GM12878 (cell line): ENCODE measurements around the gene OCLN. TPM values are rescaled to one million over a fixed set of nuclear protein-coding genes. Genes with fewer than 3 reads are reported as not detected.
A peak's percentile ranks its signal among the peaks of the same experiment; 100 is the strongest.

Experiments
- BHLHE40 ChIP-seq, 2 experiments: fragments of 450-650 bp in 1 of 2; IDR thresholded peaks; 2 replicates each; pipeline ENCODE4 v1.6.1; 2011 to 2017; ENCODE audit warnings: low read depth in 2 of 2, borderline replicate concordance in 1 of 2, improper control_type of control experiment in 1 of 2, low read length in 1 of 2, mild to moderate bottlenecking in 1 of 2
- EP300 ChIP-seq, 2 experiments: fragments of 150-350 bp in 1 of 2; IDR thresholded peaks; 2 replicates each; pipeline ENCODE4 v1.6.1; 2011 to 2012; ENCODE audit warnings: low read depth in 2 of 2, low read length in 2 of 2, borderline replicate concordance in 1 of 2, improper control_type of control experiment in 1 of 2, inconsistent platforms in 1 of 2; ENCODE audit not compliant: control insufficient read depth in 1 of 2
- ETV6 ChIP-seq, 2 experiments: fragments of 450-650 bp in 1 of 2; IDR thresholded peaks in 1 of 2; conservative IDR thresholded peaks in 1 of 2; 2 replicates each; pipeline ENCODE4 v1.6.1; 2014; ENCODE audit warnings: antibody characterized with exemption in 1 of 2, borderline replicate concordance in 1 of 2, low read depth in 1 of 2, mild to moderate bottlenecking in 1 of 2, moderate library complexity in 1 of 2
- JUND ChIP-seq: IDR thresholded peaks from 2 replicates; pipeline ENCODE4 v1.6.1; 2012; ENCODE audit warnings: low read depth, mild to moderate bottlenecking, low read length, improper control_type of control experiment, moderate library complexity
- MEF2B ChIP-seq: fragments of 450-650 bp; IDR thresholded peaks from 2 replicates; pipeline ENCODE4 v1.6.1; 2018; ENCODE audit warnings: mild to moderate bottlenecking, moderate library complexity; ENCODE audit not compliant: partially characterized antibody, poor library complexity, severe bottlenecking
- MTA3 ChIP-seq: IDR thresholded peaks from 2 replicates; pipeline ENCODE4 v1.6.1; 2012; ENCODE audit warnings: low read length, inconsistent platforms, borderline replicate concordance
- NBN ChIP-seq: fragments of 450-650 bp; IDR thresholded peaks from 2 replicates; pipeline ENCODE4 v1.6.1; 2016
- PML ChIP-seq: IDR thresholded peaks from 2 replicates; pipeline ENCODE4 v1.6.1; 2012; ENCODE audit warnings: low read length, inconsistent platforms
- TAF1 ChIP-seq: IDR thresholded peaks from 2 replicates; pipeline ENCODE4 v1.6.1; 2011; ENCODE audit warnings: mild to moderate bottlenecking, low read depth, low read length, borderline replicate concordance
- polyA plus RNA-seq, 11 experiments: library from polyadenylated mRNA; depleted of rRNA in 4 of 11; unstranded in 6 of 11; stranded (reverse) in 5 of 11; fragments of >200 nt; fragmentation: Nextera tagmentation in 4 of 11; fragmentation: Illumina TruSeq in 1 of 11; extraction: Ambion mirVana in 4 of 11; extraction: Trizol in 1 of 11; gene quantifications; 1 replicate in 1 of 11; 2 replicates in 10 of 11; pipeline versions ENCODE4 v1.2.1 to v1.2.3, GENCODE V29; 2011 to 2016; ENCODE audit warnings: inconsistent platforms in 2 of 11, missing spikeins in 2 of 11, low read depth in 1 of 11
- total RNA-seq, 4 experiments: library from RNA; depleted of rRNA in 3 of 4; stranded (reverse); fragments of >200 nt in 3 of 4; fragmentation: Illumina TruSeq in 1 of 4; extraction: Trizol in 1 of 4; gene quantifications; 2 replicates each; pipeline versions ENCODE4 v1.2.1 to v1.2.3, GENCODE V29; 2013 to 2021
- TF ChIP-seq, protein P1 (sequence below): IDR thresholded peaks from 2 replicates; pipeline ENCODE4 v1.6.1; 2012; ENCODE audit warnings: improper control_type of control experiment, low read depth, low read length; ENCODE audit not compliant: insufficient replicate concordance
- TF ChIP-seq, protein P2 (sequence below): fragments of 450-650 bp; IDR thresholded peaks from 2 replicates; pipeline ENCODE4 v1.6.1; 2017; ENCODE audit warnings: mild to moderate bottlenecking, moderate library complexity
- TF ChIP-seq, protein P3 (sequence below): fragments of 450-650 bp; IDR thresholded peaks from 2 replicates; pipeline ENCODE4 v1.6.1; 2017; ENCODE audit warnings: mild to moderate bottlenecking, low read depth, inconsistent platforms; ENCODE audit not compliant: poor library complexity, severe bottlenecking

OCLN gene
- total and polyA plus RNA-seq, 10 of the 15 experiments (the other 5 are each of a cell fraction or from before 2014, with no cell fraction given): 2.0 to 26.5 (median 17.0) TPM

DNA sequence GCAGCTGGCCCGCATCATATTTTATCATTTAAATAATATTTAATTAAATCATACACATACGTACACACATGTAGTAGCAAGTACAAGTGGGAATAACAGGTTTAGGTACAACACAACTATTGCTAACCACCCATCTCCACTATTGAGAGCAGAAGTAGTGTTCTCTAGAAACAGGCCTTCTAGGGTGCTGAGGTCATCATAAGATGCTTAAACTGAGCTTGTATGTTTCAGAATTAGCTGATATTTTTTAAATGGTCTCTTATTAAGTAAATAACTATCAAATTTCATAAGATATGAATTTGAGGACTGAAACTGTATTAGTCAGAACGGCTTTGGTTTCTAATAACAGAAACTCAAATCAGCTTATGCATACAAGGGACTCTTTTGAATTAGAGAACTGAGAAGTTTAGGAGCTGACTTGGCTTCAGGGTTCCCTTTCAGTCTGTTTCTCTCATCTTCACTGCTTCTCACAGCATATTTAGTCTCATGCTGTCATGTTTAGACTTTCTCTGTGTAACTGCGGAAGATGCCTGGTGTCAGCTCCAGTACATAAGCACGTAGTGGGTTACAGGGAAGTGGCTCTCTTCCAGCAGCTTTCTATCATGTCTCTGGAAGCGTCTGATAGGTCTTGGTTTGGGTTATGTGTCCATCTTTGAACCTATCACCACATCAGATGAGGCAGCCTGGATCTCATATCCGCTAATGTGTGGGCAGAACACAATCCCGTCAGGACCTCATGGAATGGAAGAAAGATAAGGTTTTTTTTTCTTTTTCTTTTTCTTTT, 25.0 kb upstream of the OCLN start (continued):
- TF ChIP-seq, protein P1, sequence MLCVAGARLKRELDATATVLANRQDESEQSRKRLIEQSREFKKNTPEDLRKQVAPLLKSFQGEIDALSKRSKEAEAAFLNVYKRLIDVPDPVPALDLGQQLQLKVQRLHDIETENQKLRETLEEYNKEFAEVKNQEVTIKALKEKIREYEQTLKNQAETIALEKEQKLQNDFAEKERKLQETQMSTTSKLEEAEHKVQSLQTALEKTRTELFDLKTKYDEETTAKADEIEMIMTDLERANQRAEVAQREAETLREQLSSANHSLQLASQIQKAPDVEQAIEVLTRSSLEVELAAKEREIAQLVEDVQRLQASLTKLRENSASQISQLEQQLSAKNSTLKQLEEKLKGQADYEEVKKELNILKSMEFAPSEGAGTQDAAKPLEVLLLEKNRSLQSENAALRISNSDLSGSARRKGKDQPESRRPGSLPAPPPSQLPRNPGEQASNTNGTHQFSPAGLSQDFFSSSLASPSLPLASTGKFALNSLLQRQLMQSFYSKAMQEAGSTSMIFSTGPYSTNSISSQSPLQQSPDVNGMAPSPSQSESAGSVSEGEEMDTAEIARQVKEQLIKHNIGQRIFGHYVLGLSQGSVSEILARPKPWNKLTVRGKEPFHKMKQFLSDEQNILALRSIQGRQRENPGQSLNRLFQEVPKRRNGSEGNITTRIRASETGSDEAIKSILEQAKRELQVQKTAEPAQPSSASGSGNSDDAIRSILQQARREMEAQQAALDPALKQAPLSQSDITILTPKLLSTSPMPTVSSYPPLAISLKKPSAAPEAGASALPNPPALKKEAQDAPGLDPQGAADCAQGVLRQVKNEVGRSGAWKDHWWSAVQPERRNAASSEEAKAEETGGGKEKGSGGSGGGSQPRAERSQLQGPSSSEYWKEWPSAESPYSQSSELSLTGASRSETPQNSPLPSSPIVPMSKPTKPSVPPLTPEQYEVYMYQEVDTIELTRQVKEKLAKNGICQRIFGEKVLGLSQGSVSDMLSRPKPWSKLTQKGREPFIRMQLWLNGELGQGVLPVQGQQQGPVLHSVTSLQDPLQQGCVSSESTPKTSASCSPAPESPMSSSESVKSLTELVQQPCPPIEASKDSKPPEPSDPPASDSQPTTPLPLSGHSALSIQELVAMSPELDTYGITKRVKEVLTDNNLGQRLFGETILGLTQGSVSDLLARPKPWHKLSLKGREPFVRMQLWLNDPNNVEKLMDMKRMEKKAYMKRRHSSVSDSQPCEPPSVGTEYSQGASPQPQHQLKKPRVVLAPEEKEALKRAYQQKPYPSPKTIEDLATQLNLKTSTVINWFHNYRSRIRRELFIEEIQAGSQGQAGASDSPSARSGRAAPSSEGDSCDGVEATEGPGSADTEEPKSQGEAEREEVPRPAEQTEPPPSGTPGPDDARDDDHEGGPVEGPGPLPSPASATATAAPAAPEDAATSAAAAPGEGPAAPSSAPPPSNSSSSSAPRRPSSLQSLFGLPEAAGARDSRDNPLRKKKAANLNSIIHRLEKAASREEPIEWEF: no peak
- TF ChIP-seq, protein P2, sequence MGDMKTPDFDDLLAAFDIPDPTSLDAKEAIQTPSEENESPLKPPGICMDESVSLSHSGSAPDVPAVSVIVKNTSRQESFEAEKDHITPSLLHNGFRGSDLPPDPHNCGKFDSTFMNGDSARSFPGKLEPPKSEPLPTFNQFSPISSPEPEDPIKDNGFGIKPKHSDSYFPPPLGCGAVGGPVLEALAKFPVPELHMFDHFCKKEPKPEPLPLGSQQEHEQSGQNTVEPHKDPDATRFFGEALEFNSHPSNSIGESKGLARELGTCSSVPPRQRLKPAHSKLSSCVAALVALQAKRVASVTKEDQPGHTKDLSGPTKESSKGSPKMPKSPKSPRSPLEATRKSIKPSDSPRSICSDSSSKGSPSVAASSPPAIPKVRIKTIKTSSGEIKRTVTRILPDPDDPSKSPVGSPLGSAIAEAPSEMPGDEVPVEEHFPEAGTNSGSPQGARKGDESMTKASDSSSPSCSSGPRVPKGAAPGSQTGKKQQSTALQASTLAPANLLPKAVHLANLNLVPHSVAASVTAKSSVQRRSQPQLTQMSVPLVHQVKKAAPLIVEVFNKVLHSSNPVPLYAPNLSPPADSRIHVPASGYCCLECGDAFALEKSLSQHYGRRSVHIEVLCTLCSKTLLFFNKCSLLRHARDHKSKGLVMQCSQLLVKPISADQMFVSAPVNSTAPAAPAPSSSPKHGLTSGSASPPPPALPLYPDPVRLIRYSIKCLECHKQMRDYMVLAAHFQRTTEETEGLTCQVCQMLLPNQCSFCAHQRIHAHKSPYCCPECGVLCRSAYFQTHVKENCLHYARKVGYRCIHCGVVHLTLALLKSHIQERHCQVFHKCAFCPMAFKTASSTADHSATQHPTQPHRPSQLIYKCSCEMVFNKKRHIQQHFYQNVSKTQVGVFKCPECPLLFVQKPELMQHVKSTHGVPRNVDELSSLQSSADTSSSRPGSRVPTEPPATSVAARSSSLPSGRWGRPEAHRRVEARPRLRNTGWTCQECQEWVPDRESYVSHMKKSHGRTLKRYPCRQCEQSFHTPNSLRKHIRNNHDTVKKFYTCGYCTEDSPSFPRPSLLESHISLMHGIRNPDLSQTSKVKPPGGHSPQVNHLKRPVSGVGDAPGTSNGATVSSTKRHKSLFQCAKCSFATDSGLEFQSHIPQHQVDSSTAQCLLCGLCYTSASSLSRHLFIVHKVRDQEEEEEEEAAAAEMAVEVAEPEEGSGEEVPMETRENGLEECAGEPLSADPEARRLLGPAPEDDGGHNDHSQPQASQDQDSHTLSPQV: no peak
- 0 out of 2 replicates have a peak, but pooled peaks have one; percentile 36 for TF ChIP-seq NBN
- TF ChIP-seq EP300 (IDR thresholded peaks at IDR 0.05; ENCODE audit: borderline replicate concordance in 1 of 2, control insufficient read depth in 1 of 2, low read depth in 2 of 2, low read length in 2 of 2): peak; percentile 47 to 81
- 0 out of 2 replicates have a peak, but pooled peaks have one; percentile 9 for TF ChIP-seq JUND
- TF ChIP-seq TAF1: 0 out of 2 replicates have a peak, but pooled peaks have one; percentile 25
- TF ChIP-seq MTA3: 0 out of 2 replicates have a peak, but pooled peaks have one; percentile 56
- peak; percentile 79 for TF ChIP-seq PML
- peak in 1 of 2 experiments; percentile 46; a peak in 3 of 4 replicates for TF ChIP-seq BHLHE40 (IDR thresholded peaks at IDR 0.05; ENCODE audit: borderline replicate concordance in 1 of 2, low read depth in 2 of 2, low read length in 1 of 2)
- peak; percentile 68 for TF ChIP-seq MEF2B
- TF ChIP-seq ETV6 (conservative IDR thresholded peaks at IDR 0.05 in 1 of 2, IDR thresholded peaks at IDR 0.05 in 1 of 2; ENCODE audit: borderline replicate concordance in 1 of 2, low read depth in 1 of 2): peak in 1 of 2 experiments; percentile 65; a peak in 1 of 4 replicates
- TF ChIP-seq, protein P3, sequence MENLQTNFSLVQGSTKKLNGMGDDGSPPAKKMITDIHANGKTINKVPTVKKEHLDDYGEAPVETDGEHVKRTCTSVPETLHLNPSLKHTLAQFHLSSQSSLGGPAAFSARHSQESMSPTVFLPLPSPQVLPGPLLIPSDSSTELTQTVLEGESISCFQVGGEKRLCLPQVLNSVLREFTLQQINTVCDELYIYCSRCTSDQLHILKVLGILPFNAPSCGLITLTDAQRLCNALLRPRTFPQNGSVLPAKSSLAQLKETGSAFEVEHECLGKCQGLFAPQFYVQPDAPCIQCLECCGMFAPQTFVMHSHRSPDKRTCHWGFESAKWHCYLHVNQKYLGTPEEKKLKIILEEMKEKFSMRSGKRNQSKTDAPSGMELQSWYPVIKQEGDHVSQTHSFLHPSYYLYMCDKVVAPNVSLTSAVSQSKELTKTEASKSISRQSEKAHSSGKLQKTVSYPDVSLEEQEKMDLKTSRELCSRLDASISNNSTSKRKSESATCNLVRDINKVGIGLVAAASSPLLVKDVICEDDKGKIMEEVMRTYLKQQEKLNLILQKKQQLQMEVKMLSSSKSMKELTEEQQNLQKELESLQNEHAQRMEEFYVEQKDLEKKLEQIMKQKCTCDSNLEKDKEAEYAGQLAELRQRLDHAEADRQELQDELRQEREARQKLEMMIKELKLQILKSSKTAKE: peak; percentile 64
